GM13977 (cell line): Measurements from ENCODE around the gene AGR2.

Experiments
- DNase-seq: peaks from one replicate; pipeline ENCODE4 v3.0.0; 2012; ENCODE audit warnings: low spot score
- in situ Hi-C: fragments of 300-500 bp; cut with MboI; formaldehyde crosslinking; loops from one replicate; pipeline ENCODE4 v1.12.0; 2022; ENCODE audit warnings: low sequenced_read_pairs, low pct_unique_long_range_greater_than_20kb, mixed read lengths, inconsistent platforms; ENCODE audit not compliant: unreplicated experiment
- TF ChIP-seq, protein P1 (sequence below): IDR thresholded peaks from 2 replicates; pipeline ENCODE4 v1.5.1; 2012; ENCODE audit warnings: mild to moderate bottlenecking, control low read depth; ENCODE audit not compliant: insufficient read depth; ENCODE audit errors: extremely low read depth, missing control alignments

AGR2 gene

DNA sequence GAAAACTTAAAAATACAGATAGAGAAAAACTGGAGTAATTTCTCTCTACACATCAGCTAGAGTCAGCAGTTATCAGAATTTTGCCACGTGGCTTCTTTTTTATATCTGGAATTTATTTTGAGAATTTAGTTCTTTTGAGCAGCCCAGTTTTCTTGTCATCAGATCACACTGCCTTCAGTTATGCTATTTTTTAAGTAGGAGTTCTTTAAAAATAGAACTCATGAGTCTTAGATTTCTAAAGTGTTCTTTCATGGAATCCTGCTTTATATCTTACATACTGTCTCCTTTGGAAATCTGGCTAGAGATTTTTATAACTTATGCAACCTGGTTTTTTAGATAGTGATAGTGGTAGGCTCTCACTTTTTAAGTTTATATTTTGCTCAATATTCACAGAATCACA, 24.2 kb downstream of the AGR2 start:
- in situ Hi-C loops: no loop called here
- TF ChIP-seq, protein P1, sequence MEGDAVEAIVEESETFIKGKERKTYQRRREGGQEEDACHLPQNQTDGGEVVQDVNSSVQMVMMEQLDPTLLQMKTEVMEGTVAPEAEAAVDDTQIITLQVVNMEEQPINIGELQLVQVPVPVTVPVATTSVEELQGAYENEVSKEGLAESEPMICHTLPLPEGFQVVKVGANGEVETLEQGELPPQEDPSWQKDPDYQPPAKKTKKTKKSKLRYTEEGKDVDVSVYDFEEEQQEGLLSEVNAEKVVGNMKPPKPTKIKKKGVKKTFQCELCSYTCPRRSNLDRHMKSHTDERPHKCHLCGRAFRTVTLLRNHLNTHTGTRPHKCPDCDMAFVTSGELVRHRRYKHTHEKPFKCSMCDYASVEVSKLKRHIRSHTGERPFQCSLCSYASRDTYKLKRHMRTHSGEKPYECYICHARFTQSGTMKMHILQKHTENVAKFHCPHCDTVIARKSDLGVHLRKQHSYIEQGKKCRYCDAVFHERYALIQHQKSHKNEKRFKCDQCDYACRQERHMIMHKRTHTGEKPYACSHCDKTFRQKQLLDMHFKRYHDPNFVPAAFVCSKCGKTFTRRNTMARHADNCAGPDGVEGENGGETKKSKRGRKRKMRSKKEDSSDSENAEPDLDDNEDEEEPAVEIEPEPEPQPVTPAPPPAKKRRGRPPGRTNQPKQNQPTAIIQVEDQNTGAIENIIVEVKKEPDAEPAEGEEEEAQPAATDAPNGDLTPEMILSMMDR: no peak
- DNase-seq: no peak

DNA sequence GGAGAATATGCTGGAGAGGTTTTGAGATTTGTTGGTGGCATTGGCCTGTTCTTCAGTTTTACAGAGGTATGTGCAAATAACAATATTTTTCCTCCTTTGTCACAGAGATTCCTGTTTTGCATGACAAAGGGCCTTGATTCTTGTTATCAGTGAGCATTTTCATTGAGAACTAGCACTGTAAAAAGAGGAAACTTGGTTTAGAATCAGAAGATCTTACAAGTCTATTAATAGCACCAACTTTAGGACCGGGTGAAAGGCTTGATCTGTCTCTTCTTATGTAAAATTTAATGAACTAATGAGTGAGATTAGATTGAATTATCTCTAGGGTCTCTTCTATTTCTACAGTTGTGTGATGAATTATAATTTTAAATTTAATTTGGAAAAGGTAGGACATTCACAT, 25.7 kb downstream of the AGR2 start:
- in situ Hi-C loops: no loop called here
- TF ChIP-seq, protein P1: no peak
- DNase-seq: no peak

DNA sequence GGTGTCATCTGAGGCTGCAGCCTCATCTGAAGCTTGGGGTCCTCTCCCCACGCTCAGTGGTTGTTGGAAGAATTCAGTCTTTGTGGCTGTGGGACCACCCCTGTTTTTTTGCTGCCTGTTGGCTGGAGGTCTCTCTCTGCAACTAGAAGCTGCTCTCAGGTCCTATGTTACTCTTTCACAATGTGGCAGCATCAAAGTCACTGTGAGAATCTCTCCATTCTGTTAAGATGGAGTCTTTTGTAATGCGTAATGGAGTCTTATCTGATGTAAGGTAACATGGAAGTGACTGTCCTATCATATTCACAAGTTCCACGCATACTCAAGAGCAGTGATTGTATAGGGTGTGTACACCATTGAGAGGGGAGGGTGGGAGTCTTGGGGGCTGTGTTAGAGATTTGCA, 26.3 kb downstream of the AGR2 start:
- in situ Hi-C loops: no loop called here
- TF ChIP-seq, protein P1: no peak
- DNase-seq: no peak

DNA sequence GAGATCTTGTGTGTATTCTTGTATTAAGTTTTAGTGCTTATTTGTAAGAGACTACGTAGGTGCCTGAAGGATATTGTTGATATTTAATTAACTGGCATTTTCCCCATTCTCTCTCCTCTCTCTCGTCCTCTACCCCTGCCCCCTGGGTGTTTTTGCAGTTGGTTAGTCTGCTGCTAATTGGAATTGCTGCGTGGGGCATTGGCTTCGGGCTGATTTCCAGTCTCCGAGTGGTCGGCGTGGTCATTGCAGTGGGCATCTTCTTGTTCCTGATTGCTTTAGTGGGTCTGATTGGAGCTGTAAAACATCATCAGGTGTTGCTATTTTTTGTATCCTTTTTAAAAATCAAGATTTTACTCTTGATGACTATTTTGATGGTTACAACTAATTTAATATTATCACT, 28.7 kb downstream of the AGR2 start:
- in situ Hi-C loops: no loop called here

DNA sequence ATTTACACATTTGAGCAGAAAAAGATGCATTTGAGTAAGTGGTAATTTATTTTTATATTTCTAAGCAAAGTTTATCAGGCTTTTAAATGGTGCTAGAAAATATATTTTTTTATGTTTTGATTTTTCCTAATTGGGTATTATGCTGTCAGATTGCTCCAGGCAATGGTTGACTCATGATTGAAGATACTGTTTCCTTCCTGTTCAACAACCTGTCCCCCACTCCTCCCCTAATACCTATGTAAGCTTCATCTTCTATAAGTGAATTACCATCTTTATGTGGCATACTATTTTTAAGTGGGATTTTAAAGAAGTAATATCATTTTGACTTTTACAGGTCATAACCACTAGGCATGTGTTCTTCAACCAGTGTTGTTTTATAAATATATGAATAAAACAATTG, 29.8 kb downstream of the AGR2 start:
- no peak for DNase-seq
- in situ Hi-C loops: no loop called here
- TF ChIP-seq, protein P1: no peak

More for the DNA sequence above, 28.7 kb downstream of the AGR2 start:
- DNase-seq: no peak
- TF ChIP-seq, protein P1: no peak

DNA sequence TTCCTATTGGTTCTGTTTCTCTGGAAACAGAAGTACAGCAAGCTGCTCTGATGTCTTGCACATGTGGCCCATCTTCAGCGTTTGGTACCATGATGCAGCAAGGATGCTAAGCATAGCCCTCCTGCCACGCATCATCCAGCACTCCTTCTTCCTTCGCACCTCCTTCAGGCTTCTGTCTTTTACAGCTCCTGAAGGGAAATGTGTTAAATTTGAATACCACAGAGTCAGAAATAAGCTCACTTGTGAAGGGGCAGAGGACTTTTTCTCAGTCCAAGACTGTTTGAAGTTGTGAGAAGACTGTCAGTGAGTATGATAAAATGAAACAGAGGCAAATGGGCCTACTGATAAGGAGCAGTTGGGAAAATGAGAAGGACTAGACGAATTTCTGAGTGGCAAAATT, 30.5 kb downstream of the AGR2 start:
- TF ChIP-seq, protein P1: no peak
- in situ Hi-C loops: no loop called here
- DNase-seq: no peak

DNA sequence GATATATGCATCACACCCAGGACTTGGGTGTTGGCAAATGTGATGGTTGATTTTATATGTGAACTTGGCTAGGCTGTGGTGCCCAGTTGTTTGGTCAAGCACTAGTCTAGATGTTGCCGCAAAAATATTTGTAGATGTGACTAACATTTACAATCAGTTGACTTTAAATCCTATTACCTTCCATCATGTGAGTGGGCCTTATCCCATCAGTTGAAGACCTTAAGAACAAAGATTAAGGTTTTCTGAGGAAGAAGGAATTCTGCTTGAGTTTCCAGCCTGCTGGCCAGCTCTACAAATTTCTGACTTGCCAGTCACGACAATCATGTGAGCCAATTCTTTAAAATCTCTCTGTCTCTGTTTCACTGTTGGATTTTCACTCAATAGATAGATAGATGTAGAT, 30.9 kb downstream of the AGR2 start:
- in situ Hi-C loops: no loop called here
- DNase-seq: no peak
- TF ChIP-seq, protein P1: no peak
